Activated naive CD4-positive, alpha-beta T cell treated with Interleukin-2 at 50 U/mL for 16 hours (primary cell): ENCODE measurements around the gene LILRB4.
"Not testable (repeated sequence)": the region's sequence is repeated elsewhere in the genome, so short reads cannot be mapped to it uniquely, and the experiment has no call there.

ENCODE experiments used
- DNase-seq: peaks from one replicate; pipeline ENCODE4 v3.0.0-alpha.2; 2020

LILRB4 gene

GRCh38 chr19:54650108-54650655 is 12.6 kb upstream of the LILRB4 start:
- DNase-seq: no peak

GRCh38 chr19:54653181-54653809 is 9.5 kb upstream of the LILRB4 start:
- DNase-seq: no peak

- no peak for DNase-seq
Measured at GRCh38 chr19:54654447-54655321, 8.1 kb upstream of the LILRB4 start.

GRCh38 chr19:54659300-54659699 is 3.5 kb upstream of the LILRB4 start:
- no peak for DNase-seq

- DNase-seq: no peak
Measured at GRCh38 chr19:54660306-54660705, 2.5 kb upstream of the LILRB4 start.

- DNase-seq: no peak
Measured at GRCh38 chr19:54660964-54661363, 1.8 kb upstream of the LILRB4 start.

GRCh38 chr19:54661846-54662481 is 821 bp upstream of the LILRB4 start:
- no peak for DNase-seq

GRCh38 chr19:54665530-54665929 is 2.7 kb downstream of the LILRB4 start:
- DNase-seq: no peak

GRCh38 chr19:54667217-54667616 is 4.4 kb downstream of the LILRB4 start:
- DNase-seq: no peak

- DNase-seq: no peak
Measured at GRCh38 chr19:54668353-54668752, 5.6 kb downstream of the LILRB4 start.

- DNase-seq: no peak
Measured at GRCh38 chr19:54670576-54671357, 8.0 kb downstream of the LILRB4 start.

- DNase-seq: no peak
Measured at GRCh38 chr19:54673222-54673621, 10.4 kb downstream of the LILRB4 start.

GRCh38 chr19:54674021-54674617 is 11.3 kb downstream of the LILRB4 start:
- no peak for DNase-seq

- not testable (repeated sequence) for DNase-seq
Measured at GRCh38 chr19:54676210-54676834, 13.5 kb downstream of the LILRB4 start.

- no peak for DNase-seq
Measured at GRCh38 chr19:54677217-54677616, 14.4 kb downstream of the LILRB4 start.

- not testable (repeated sequence) for DNase-seq
Measured at GRCh38 chr19:54681596-54681995, 18.8 kb downstream of the LILRB4 start.

- no peak for DNase-seq
Measured at GRCh38 chr19:54682306-54682856, 19.6 kb downstream of the LILRB4 start.

- no peak for DNase-seq
Measured at GRCh38 chr19:54684527-54684926, 21.7 kb downstream of the LILRB4 start.

- DNase-seq: no peak
Measured at GRCh38 chr19:54691582-54692297, 29.0 kb downstream of the LILRB4 start.

- DNase-seq: no peak
Measured at GRCh38 chr19:54692298-54692615, 29.5 kb downstream of the LILRB4 start.

GRCh38 chr19:54694648-54695047 is 31.9 kb downstream of the LILRB4 start:
- no peak for DNase-seq
